ENCODE results near the gene CDHR5.

- TF ChIP-seq, protein P1, sequence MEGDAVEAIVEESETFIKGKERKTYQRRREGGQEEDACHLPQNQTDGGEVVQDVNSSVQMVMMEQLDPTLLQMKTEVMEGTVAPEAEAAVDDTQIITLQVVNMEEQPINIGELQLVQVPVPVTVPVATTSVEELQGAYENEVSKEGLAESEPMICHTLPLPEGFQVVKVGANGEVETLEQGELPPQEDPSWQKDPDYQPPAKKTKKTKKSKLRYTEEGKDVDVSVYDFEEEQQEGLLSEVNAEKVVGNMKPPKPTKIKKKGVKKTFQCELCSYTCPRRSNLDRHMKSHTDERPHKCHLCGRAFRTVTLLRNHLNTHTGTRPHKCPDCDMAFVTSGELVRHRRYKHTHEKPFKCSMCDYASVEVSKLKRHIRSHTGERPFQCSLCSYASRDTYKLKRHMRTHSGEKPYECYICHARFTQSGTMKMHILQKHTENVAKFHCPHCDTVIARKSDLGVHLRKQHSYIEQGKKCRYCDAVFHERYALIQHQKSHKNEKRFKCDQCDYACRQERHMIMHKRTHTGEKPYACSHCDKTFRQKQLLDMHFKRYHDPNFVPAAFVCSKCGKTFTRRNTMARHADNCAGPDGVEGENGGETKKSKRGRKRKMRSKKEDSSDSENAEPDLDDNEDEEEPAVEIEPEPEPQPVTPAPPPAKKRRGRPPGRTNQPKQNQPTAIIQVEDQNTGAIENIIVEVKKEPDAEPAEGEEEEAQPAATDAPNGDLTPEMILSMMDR (conservative IDR thresholded peaks at IDR 0.05; ENCODE audit: low read depth, low read length), result no peak
- no peak for TF ChIP-seq EZH2 (IDR thresholded peaks at IDR 0.05; ENCODE audit: borderline replicate concordance, low read depth, low read length, poor library complexity, severe bottlenecking)
Observed at GRCh38 chr11:569158-569885, 55.4 kb downstream of the CDHR5 start.
